Measurements from ENCODE around the gene TEKT3. TPM values are rescaled to one million over a fixed set of nuclear protein-coding genes. Genes with fewer than 3 reads are reported as not detected.

The TEKT3 gene
- total and polyA plus RNA-seq, 9 of the 15 experiments (the other 6 are each of a cell fraction or from before 2014, with no cell fraction given): not detected

DNA sequence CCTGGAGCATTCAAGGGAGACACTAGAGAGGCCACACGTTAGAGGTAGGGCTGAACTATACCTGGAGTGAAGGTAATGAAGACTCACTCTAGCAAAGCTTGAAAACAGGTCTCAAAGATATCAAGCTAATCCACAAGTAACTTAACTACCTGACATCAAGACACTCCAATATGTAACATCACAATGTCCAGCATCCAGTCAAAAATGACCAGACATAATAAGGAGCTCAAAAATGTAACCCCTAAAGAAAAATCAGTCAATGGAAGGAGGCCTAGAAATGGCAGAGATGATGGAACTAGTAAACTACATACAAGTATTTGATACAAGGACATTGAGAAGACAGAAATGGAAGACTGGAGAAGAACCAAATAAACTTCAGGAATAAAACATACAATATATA is 6.0 kb downstream of the TEKT3 start (continued):
- TF ChIP-seq E4F1 (CRISPR knock-in tag; IDR thresholded peaks at IDR 0.05; ENCODE audit: borderline replicate concordance): no peak
- TF ChIP-seq, protein P1, sequence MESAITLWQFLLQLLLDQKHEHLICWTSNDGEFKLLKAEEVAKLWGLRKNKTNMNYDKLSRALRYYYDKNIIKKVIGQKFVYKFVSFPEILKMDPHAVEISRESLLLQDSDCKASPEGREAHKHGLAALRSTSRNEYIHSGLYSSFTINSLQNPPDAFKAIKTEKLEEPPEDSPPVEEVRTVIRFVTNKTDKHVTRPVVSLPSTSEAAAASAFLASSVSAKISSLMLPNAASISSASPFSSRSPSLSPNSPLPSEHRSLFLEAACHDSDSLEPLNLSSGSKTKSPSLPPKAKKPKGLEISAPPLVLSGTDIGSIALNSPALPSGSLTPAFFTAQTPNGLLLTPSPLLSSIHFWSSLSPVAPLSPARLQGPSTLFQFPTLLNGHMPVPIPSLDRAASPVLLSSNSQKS (CRISPR knock-in tag; IDR thresholded peaks at IDR 0.05): no peak

GRCh38 chr17:15334266-15334665 is 7.1 kb downstream of the TEKT3 start:
- no TSS peak for BruUV-seq (replicated peaks)
- ChIA-PET CTCF (ENCODE audit: low intra/inter-chr PET ratio) (no interaction called here), POLR2A (interaction anchor here (1.4 kb wide), 1 partner anchor 14 kb away, joined by 3 read pairs; no protein-coding TSS in a partner anchor)
- H3K27me3 ChIP-seq (ENCODE audit: control insufficient read depth in 2 of 2, insufficient read depth in 2 of 2, low read length in 2 of 2): peaks cover 0 to 4% of the 10 kb centered on the region in 2 experiments; a peak in 3 of 5 replicates
- H3K79me2 ChIP-seq (ENCODE audit: control insufficient read depth, insufficient read depth, low read length): no peaks in the 10 kb centered on the region
- no peak overlapping the region for H3K27ac ChIP-seq (ENCODE audit: extremely low read depth, low read depth, low read length)
- no peak overlapping the region for H3K4me2 ChIP-seq (ENCODE audit: insufficient read depth, low read length)
- H2AFZ ChIP-seq (ENCODE audit: low read depth, low read length): no peak overlapping the region
- no peaks in the 10 kb centered on the region; the same call in 1 of the 2 replicates for H3K9me3 ChIP-seq (replicated peaks; ENCODE audit: control insufficient read depth, insufficient read depth, low read depth, low read length)
- ATAC-seq (no peak), DNase-seq (ENCODE audit: extremely low read depth in 1 of 4, low spot score in 3 of 4) (no peak), FAIRE-seq (no peak)
- H3K9ac ChIP-seq (ENCODE audit: insufficient read depth in 1 of 2, low read depth in 2 of 2, low read length in 2 of 2): no peak overlapping the region
- intact Hi-C loops (cut with micrococcal nuclease): no loop called here
- H3K36me3 ChIP-seq (ENCODE audit: control insufficient read depth, insufficient read depth, low read length): no peaks in the 10 kb centered on the region
- no peaks in the 10 kb centered on the region for H3K4me1 ChIP-seq (replicated peaks in 1 of 2; ENCODE audit: control insufficient read depth in 2 of 2, insufficient read depth in 2 of 2, low read length in 2 of 2)
- WGBS (ENCODE audit: insufficient coverage, low coverage, missing lambda C conversion rate): 2% methylated on average over 3 of the region's 3 CpGs
- in situ Hi-C loops (cut with MboI): no loop called here
- H3K4me3 ChIP-seq: no peak overlapping the region
- H4K20me1 ChIP-seq (replicated peaks; ENCODE audit: control insufficient read depth, insufficient read depth, low read length): no peaks in the 10 kb centered on the region
- no peaks in the 10 kb centered on the region for H3K9me1 ChIP-seq (ENCODE audit: control insufficient read depth, insufficient read depth, low read length)
- no peak for TF ChIP-seq CHD4 (IDR thresholded peaks at IDR 0.05; ENCODE audit: insufficient read depth, insufficient replicate concordance, low read depth, low read length, poor library complexity, severe bottlenecking)
- no peak for TF ChIP-seq E2F8 (IDR thresholded peaks at IDR 0.05; ENCODE audit: low read depth, partially characterized antibody)
- no peak for TF ChIP-seq FOXP1 (CRISPR knock-in tag; IDR thresholded peaks at IDR 0.05)
- TF ChIP-seq, protein P2, sequence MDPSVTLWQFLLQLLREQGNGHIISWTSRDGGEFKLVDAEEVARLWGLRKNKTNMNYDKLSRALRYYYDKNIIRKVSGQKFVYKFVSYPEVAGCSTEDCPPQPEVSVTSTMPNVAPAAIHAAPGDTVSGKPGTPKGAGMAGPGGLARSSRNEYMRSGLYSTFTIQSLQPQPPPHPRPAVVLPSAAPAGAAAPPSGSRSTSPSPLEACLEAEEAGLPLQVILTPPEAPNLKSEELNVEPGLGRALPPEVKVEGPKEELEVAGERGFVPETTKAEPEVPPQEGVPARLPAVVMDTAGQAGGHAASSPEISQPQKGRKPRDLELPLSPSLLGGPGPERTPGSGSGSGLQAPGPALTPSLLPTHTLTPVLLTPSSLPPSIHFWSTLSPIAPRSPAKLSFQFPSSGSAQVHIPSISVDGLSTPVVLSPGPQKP (CRISPR knock-in tag; IDR thresholded peaks at IDR 0.05): no peak
- no peak for TF ChIP-seq ZBED1 (IDR thresholded peaks at IDR 0.05)
- no peak for TF ChIP-seq ZNF239 (CRISPR knock-in tag; IDR thresholded peaks at IDR 0.05)
- TF ChIP-seq TEAD4 (IDR thresholded peaks at IDR 0.05; ENCODE audit: low read length): no peak
- no peak for TF ChIP-seq TEAD4 (CRISPR knock-in tag; IDR thresholded peaks at IDR 0.05; ENCODE audit: borderline replicate concordance)

Measured in K562 (cell line).